Adrenal gland (tissue), 12 donors: Measurements from ENCODE around the gene DPP4. TPM values are rescaled to one million over a fixed set of nuclear protein-coding genes. Genes with fewer than 3 reads are reported as not detected.

Source experiments
- DNase-seq, 7 donors: peaks; one replicate each; pipeline ENCODE4 v3.0.0-alpha.2; 2019 to 2020
- H3K27ac ChIP-seq, 5 donors: fragments of 200-600 bp; sonication (generic) in 4 of 5; 1 replicate in 3 of 5; 2 replicates in 2 of 5; pipeline versions ENCODE4 v1.5.1 to v1.8.0; 2016 to 2020; ENCODE audit warnings: mild to moderate bottlenecking in 1 of 5
- H3K27me3 ChIP-seq: fragments of 200-600 bp; 2 replicates; pipeline ENCODE4 v1.8.0; 2021
- H3K36me3 ChIP-seq, 2 donors: fragments of 200-600 bp; replicated peaks in 1 of 2; 1 replicate in 1 of 2; 2 replicates in 1 of 2; pipeline versions ENCODE4 v1.5.1 to v1.8.0; 2018 to 2022
- H3K4me1 ChIP-seq, 2 donors: fragments of 200-600 bp; replicated peaks in 1 of 2; 1 replicate in 1 of 2; 2 replicates in 1 of 2; pipeline versions ENCODE4 v1.5.1 to v1.8.0; 2018 to 2021
- H3K4me3 ChIP-seq, 4 donors: fragments of 200-600 bp; sonication (generic) in 3 of 4; one replicate each; pipeline ENCODE4 v1.5.1; 2016 to 2018
- H3K9me3 ChIP-seq, 3 donors: fragments of 200-600 bp; sonication (generic) in 1 of 3; replicated peaks in 1 of 3; 1 replicate in 2 of 3; 2 replicates in 1 of 3; pipeline versions ENCODE4 v1.5.1 to v1.8.0; 2016 to 2021
- POLR2A ChIP-seq, 2 donors: fragments of 450-650 bp; IDR thresholded peaks; one replicate each; pipeline ENCODE4 v1.6.1; 2017; ENCODE audit warnings: antibody characterized with exemption in 2 of 2, mild to moderate bottlenecking in 2 of 2, moderate library complexity in 1 of 2
- WGBS, 4 donors: extraction: QIAGEN DNeasy Blood & Tissue Kit in 2 of 4; methylation state at CpG; one replicate each; pipeline versions ENCODE4 v1.1.5 to v1.1.7; 2013 to 2017; 5-methylcytosine and 5-hydroxymethylcytosine counted together
- intact Hi-C, 2 donors: fragments of 100-400 bp; cut with DNase I; formaldehyde crosslinking; loops; one replicate each; pipeline versions ENCODE4 v1.14.1 to v1.15.0; 2022 to 2023
- polyA plus RNA-seq, 3 donors: library from polyadenylated mRNA; stranded (reverse); fragments of 200-250 nt in 2 of 3; fragments of 350-450 nt in 1 of 3; fragmentation: Illumina TruSeq in 1 of 3; extraction: RNeasy Lipid Tissue Mini Kit (QIAGEN cat#74804) in 1 of 3; gene quantifications; one replicate each; pipeline ENCODE4 v1.2.3, GENCODE V29; 2013 to 2014
- total RNA-seq, 9 donors: library from RNA; depleted of rRNA in 4 of 9; stranded (reverse); fragments of >200 nt in 4 of 9; fragments of 120-200 nt in 1 of 9; fragmentation: NEBNext Ultra II Directional in 1 of 9; extraction: Animal tissue kit (Norgen Biotek cat#: 25700) in 1 of 9; gene quantifications; one replicate each; pipeline versions ENCODE4 v1.1.0 to v1.2.4, GENCODE V29; 2013 to 2023
- TF ChIP-seq, protein P1 (sequence below), 6 experiments: fragments of 450-650 bp in 4 of 6; fragments of 200-600 bp in 2 of 6; sonication (generic) in 1 of 6; IDR thresholded peaks; 1 replicate in 5 of 6; 2 replicates in 1 of 6; pipeline versions ENCODE4 v1.5.1 to v1.8.0; 2016 to 2021; ENCODE audit warnings: antibody characterized with exemption in 6 of 6, mild to moderate bottlenecking in 2 of 6, moderate library complexity in 1 of 6
- donor health status: healthy with polysubstance abuse.
- donor health status: Bipolar disorder and iron deficiency.
- donor health status: DM: yes; HTN: yes; CAD: no.
- donor health status: DM: no; HTN: no; CAD: no.
- donor health status: DM: no; HTN: no; CAD: no.
- donor health status: DM: yes; HTN: yes; CAD: no.

DPP4 gene
- total and polyA plus RNA-seq, 12 donors = 0.72 to 49.2 (median 7.8) TPM

- no peak for TF ChIP-seq POLR2A (IDR thresholded peaks at IDR 0.05)
- peak overlapping the region in 1 of 5 donors; percentile 53 for H3K27ac ChIP-seq
- peak in 4 of 7 donors; percentile 8 to 22 (median 19) for DNase-seq
- peaks cover 13% of the 10 kb centered on the region for H3K27me3 ChIP-seq
- no peaks in the 10 kb centered on the region for H3K36me3 ChIP-seq
- intact Hi-C loops = no loop called here
- peaks cover 0 to 3% (median 0%) of the 10 kb centered on the region in 3 donors for H3K9me3 ChIP-seq
- WGBS, 4 donors = 24 to 44% (median 31%) methylated on average over 25 to 37 of the region's 37 CpGs
- H3K4me3 ChIP-seq = peak overlapping the region in 2 of 4 donors; percentile 43 to 78
- peaks cover 0 to 9% of the 10 kb centered on the region in 2 donors for H3K4me1 ChIP-seq
These were observed 783 bp downstream of the DPP4 start for GRCh38 chr2:162072976-162073887.

- Histone ChIP-seq H3K9me3 (peaks cover 0 to 3% (median 0%) of the 10 kb centered on the region in 3 donors), H3K27ac (no peak overlapping the region), H3K36me3 (no peaks in the 10 kb centered on the region), H3K27me3 (peaks cover 13% of the 10 kb centered on the region), H3K4me1 (peaks cover 0 to 9% of the 10 kb centered on the region in 2 donors), H3K4me3 (no peak overlapping the region)
- intact Hi-C loops = no loop called here
- DNase-seq = no peak
- TF ChIP-seq, protein P1, sequence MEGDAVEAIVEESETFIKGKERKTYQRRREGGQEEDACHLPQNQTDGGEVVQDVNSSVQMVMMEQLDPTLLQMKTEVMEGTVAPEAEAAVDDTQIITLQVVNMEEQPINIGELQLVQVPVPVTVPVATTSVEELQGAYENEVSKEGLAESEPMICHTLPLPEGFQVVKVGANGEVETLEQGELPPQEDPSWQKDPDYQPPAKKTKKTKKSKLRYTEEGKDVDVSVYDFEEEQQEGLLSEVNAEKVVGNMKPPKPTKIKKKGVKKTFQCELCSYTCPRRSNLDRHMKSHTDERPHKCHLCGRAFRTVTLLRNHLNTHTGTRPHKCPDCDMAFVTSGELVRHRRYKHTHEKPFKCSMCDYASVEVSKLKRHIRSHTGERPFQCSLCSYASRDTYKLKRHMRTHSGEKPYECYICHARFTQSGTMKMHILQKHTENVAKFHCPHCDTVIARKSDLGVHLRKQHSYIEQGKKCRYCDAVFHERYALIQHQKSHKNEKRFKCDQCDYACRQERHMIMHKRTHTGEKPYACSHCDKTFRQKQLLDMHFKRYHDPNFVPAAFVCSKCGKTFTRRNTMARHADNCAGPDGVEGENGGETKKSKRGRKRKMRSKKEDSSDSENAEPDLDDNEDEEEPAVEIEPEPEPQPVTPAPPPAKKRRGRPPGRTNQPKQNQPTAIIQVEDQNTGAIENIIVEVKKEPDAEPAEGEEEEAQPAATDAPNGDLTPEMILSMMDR (IDR thresholded peaks at IDR 0.05) = no peak
- TF ChIP-seq POLR2A (IDR thresholded peaks at IDR 0.05) = no peak
These were observed 1.8 kb downstream of the DPP4 start for GRCh38 chr2:162072181-162072702.

DNA sequence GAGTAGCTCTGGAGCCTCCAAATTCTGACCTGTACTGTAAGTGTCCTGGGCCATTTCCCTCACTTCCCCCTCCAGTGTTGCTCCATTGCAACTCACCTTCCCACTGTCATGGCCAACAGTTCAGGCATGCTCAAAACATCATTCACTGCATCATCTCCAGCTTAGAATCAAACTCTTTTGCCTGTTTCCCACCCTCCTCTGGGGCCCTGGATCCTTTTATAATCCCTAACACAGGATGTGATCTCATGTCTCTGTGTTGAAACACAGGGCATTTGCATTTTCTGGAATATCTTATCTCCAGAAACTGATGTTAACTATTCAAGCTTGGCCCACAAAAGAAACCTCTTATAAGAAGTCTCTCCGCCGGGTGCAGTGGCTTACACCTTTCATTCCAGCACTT is 3.0 kb downstream of the DPP4 start:
- WGBS, 4 donors = 93 to 97% (median 95%) methylated on average over 2 of the region's 2 CpGs
- intact Hi-C loops = no loop called here
- DNase-seq = no peak

GRCh38 chr2:162070228-162070936 is 3.6 kb downstream of the DPP4 start:
- Histone ChIP-seq H3K4me3 (no peak overlapping the region), H3K36me3 (no peaks in the 10 kb centered on the region), H3K27me3 (peaks cover 13% of the 10 kb centered on the region), H3K9me3 (peaks cover 0 to 3% (median 0%) of the 10 kb centered on the region in 3 donors), H3K27ac (no peak overlapping the region), H3K4me1 (peaks cover 0 to 9% of the 10 kb centered on the region in 2 donors)
- no peak for DNase-seq
- intact Hi-C loops = no loop called here
- no peak for TF ChIP-seq POLR2A (IDR thresholded peaks at IDR 0.05)
- TF ChIP-seq, protein P1 (IDR thresholded peaks at IDR 0.05) = no peak
- 63 to 73% (median 64%) methylated on average over 2 of the region's 2 CpGs for WGBS, 4 donors

More for the DNA sequence above, 3.0 kb downstream of the DPP4 start:
- no peak for TF ChIP-seq POLR2A (IDR thresholded peaks at IDR 0.05)
- TF ChIP-seq, protein P1 (IDR thresholded peaks at IDR 0.05) = no peak
- peaks cover 13% of the 10 kb centered on the region for H3K27me3 ChIP-seq
- peaks cover 0 to 3% (median 0%) of the 10 kb centered on the region in 3 donors for H3K9me3 ChIP-seq
- H3K36me3 ChIP-seq = no peaks in the 10 kb centered on the region
- H3K27ac ChIP-seq = no peak overlapping the region
- H3K4me3 ChIP-seq = no peak overlapping the region
- H3K4me1 ChIP-seq = peaks cover 0 to 9% of the 10 kb centered on the region in 2 donors
